Measurements from ENCODE around the gene KLF4.
"Not testable (repeated sequence)": the region's sequence is repeated elsewhere in the genome, so short reads cannot be mapped to it uniquely, and the experiment has no call there.

Gene KLF4

GRCh38 chr9:107504585-107505455, 15.3 kb upstream of the KLF4 start:
- FAIRE-seq (no peak), DNase-seq (ENCODE audit: insufficient read length, low spot score) (no peak)
- TF ChIP-seq POLR2A (IDR thresholded peaks at IDR 0.05; ENCODE audit: low read depth, low read length), result no peak

- FAIRE-seq, result no peak
- DNase-seq (ENCODE audit: insufficient read length, low spot score), result no peak
- TF ChIP-seq POLR2AphosphoS5 (IDR thresholded peaks at IDR 0.05; ENCODE audit: low read depth, low read length) (no peak), TAF1 (IDR thresholded peaks at IDR 0.05; ENCODE audit: low read depth, low read length) (no peak), PAX5 (IDR thresholded peaks at IDR 0.05; ENCODE audit: insufficient read depth, low read length, severe bottlenecking) (no peak), POU2F2 (IDR thresholded peaks at IDR 0.05; ENCODE audit: low read depth, low read length) (no peak), SPI1 (IDR thresholded peaks at IDR 0.05; ENCODE audit: low read depth, low read length) (no peak), POLR2A (IDR thresholded peaks at IDR 0.05; ENCODE audit: low read depth, low read length) (no peak)
Observed at GRCh38 chr9:107502464-107502863, 12.9 kb upstream of the KLF4 start.

- DNase-seq (ENCODE audit: insufficient read length, low spot score); FAIRE-seq: not testable (repeated sequence)
Observed at GRCh38 chr9:107500421-107501200, 11.0 kb upstream of the KLF4 start.

DNA sequence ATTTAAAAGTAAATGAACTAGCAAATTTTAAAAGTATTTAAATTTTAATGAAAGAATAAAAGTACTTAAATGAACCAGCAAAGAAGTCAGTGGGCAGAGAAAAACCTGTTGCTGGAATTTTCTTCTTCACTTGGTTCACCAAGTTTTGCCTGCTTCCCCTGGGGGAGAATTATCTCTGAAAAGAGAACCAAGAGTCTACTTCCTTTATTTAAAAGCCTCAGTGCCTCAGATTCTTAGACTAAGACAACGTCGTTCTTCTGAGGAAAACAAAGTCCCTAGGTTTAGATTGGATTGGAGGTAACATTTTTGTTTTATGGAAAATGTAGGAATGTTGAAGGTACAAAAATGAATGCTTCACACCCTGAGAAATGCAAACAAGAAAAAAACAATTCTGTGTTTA, 7.4 kb upstream of the KLF4 start:
- TF ChIP-seq POU2F2 (IDR thresholded peaks at IDR 0.05; ENCODE audit: low read depth, low read length) (no peak), POLR2A (IDR thresholded peaks at IDR 0.05; ENCODE audit: low read depth, low read length) (no peak), SPI1 (IDR thresholded peaks at IDR 0.05; ENCODE audit: low read depth, low read length) (no peak)
- FAIRE-seq (no peak), DNase-seq (ENCODE audit: insufficient read length, low spot score) (no peak)

DNA sequence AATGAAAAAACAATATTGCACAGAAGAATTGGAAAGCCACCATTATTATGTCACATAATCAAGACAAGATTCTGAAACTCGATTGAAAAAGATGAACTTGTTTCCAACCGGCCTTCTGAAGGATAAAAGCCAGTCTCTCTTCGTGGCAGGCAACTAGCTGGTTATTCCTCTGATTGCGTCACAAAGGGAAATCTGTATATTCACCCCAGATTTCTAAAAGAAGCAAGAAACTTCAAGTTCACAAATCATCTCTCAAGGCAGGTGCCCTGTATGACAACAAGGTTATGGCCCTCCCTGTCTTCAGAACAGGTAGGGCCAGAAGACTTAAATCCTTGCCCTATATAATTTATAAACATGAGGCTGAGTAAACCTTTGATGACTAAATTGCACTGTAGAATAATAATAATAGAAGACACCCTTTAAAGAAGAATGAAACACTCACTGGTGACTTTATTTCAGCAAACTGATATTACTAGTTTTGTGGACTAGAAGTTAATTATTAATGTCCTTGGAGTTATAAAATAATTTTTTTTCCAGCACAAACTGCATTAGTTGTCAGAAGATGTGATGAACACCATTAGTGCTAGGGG, 2.9 kb upstream of the KLF4 start:
- FAIRE-seq (no peak), DNase-seq (ENCODE audit: insufficient read length, low spot score) (no peak)
- TF ChIP-seq TAF1 (IDR thresholded peaks at IDR 0.05; ENCODE audit: low read depth, low read length), result no peak
- no peak for TF ChIP-seq POLR2A (IDR thresholded peaks at IDR 0.05; ENCODE audit: low read depth, low read length)
- no peak for TF ChIP-seq PAX5 (IDR thresholded peaks at IDR 0.05; ENCODE audit: insufficient read depth, low read length, severe bottlenecking)
- TF ChIP-seq POLR2AphosphoS5 (IDR thresholded peaks at IDR 0.05; ENCODE audit: low read depth, low read length), result no peak
- TF ChIP-seq SPI1 (IDR thresholded peaks at IDR 0.05; ENCODE audit: low read depth, low read length), result no peak
- TF ChIP-seq POU2F2 (IDR thresholded peaks at IDR 0.05; ENCODE audit: low read depth, low read length), result no peak

GRCh38 chr9:107491081-107492053, 1.8 kb upstream of the KLF4 start:
- TF ChIP-seq SPI1 (IDR thresholded peaks at IDR 0.05; ENCODE audit: low read depth, low read length), result no peak
- TF ChIP-seq POLR2AphosphoS5 (IDR thresholded peaks at IDR 0.05; ENCODE audit: low read depth, low read length), result no peak
- TF ChIP-seq POU2F2 (IDR thresholded peaks at IDR 0.05; ENCODE audit: low read depth, low read length), result no peak
- no peak for TF ChIP-seq PAX5 (IDR thresholded peaks at IDR 0.05; ENCODE audit: insufficient read depth, low read length, severe bottlenecking)
- no peak for TF ChIP-seq POLR2A (IDR thresholded peaks at IDR 0.05; ENCODE audit: low read depth, low read length)
- no peak for TF ChIP-seq TAF1 (IDR thresholded peaks at IDR 0.05; ENCODE audit: low read depth, low read length)
- FAIRE-seq (no peak), DNase-seq (ENCODE audit: insufficient read length, low spot score) (no peak)

- FAIRE-seq; DNase-seq (ENCODE audit: insufficient read length, low spot score): not testable (repeated sequence)
Observed at GRCh38 chr9:107490606-107490970, 1.0 kb upstream of the KLF4 start.

GRCh38 chr9:107489144-107489673, 360 bp downstream of the KLF4 start:
- DNase-seq (ENCODE audit: insufficient read length, low spot score) (no peak), FAIRE-seq (no peak)
- no peak for TF ChIP-seq POLR2A (IDR thresholded peaks at IDR 0.05; ENCODE audit: low read depth, low read length)
- TF ChIP-seq SPI1 (IDR thresholded peaks at IDR 0.05; ENCODE audit: low read depth, low read length), result no peak
- TF ChIP-seq TAF1 (IDR thresholded peaks at IDR 0.05; ENCODE audit: low read depth, low read length), result no peak
- no peak for TF ChIP-seq PAX5 (IDR thresholded peaks at IDR 0.05; ENCODE audit: insufficient read depth, low read length, severe bottlenecking)
- TF ChIP-seq POU2F2 (IDR thresholded peaks at IDR 0.05; ENCODE audit: low read depth, low read length), result no peak
- no peak for TF ChIP-seq POLR2AphosphoS5 (IDR thresholded peaks at IDR 0.05; ENCODE audit: low read depth, low read length)

GRCh38 chr9:107488375-107489143, 1.0 kb downstream of the KLF4 start:
- no peak for DNase-seq (ENCODE audit: insufficient read length, low spot score)
- FAIRE-seq, result no peak
- TF ChIP-seq TAF1 (IDR thresholded peaks at IDR 0.05; ENCODE audit: low read depth, low read length) (no peak), PAX5 (IDR thresholded peaks at IDR 0.05; ENCODE audit: insufficient read depth, low read length, severe bottlenecking) (no peak), POU2F2 (IDR thresholded peaks at IDR 0.05; ENCODE audit: low read depth, low read length) (no peak), SPI1 (IDR thresholded peaks at IDR 0.05; ENCODE audit: low read depth, low read length) (no peak)

Data from GM12891 (cell line).